Adrenal gland (tissue), 12 donors: Measurements from ENCODE around the gene ZNF277. TPM values are rescaled to one million over a fixed set of nuclear protein-coding genes. Genes with fewer than 3 reads are reported as not detected.

Experiments
- DNase-seq, 7 donors: peaks; one replicate each; pipeline ENCODE4 v3.0.0-alpha.2; 2019 to 2020
- H3K27ac ChIP-seq, 5 donors: fragments of 200-600 bp; sonication (generic) in 4 of 5; 1 replicate in 3 of 5; 2 replicates in 2 of 5; pipeline versions ENCODE4 v1.5.1 to v1.8.0; 2016 to 2020; ENCODE audit warnings: mild to moderate bottlenecking in 1 of 5
- H3K27me3 ChIP-seq: fragments of 200-600 bp; 2 replicates; pipeline ENCODE4 v1.8.0; 2021
- H3K36me3 ChIP-seq, 2 donors: fragments of 200-600 bp; replicated peaks in 1 of 2; 1 replicate in 1 of 2; 2 replicates in 1 of 2; pipeline versions ENCODE4 v1.5.1 to v1.8.0; 2018 to 2022
- H3K4me1 ChIP-seq, 2 donors: fragments of 200-600 bp; replicated peaks in 1 of 2; 1 replicate in 1 of 2; 2 replicates in 1 of 2; pipeline versions ENCODE4 v1.5.1 to v1.8.0; 2018 to 2021
- H3K4me3 ChIP-seq, 4 donors: fragments of 200-600 bp; sonication (generic) in 3 of 4; one replicate each; pipeline ENCODE4 v1.5.1; 2016 to 2018
- H3K9me3 ChIP-seq, 3 donors: fragments of 200-600 bp; sonication (generic) in 1 of 3; replicated peaks in 1 of 3; 1 replicate in 2 of 3; 2 replicates in 1 of 3; pipeline versions ENCODE4 v1.5.1 to v1.8.0; 2016 to 2021
- CTCF ChIP-seq, 6 experiments: fragments of 450-650 bp in 4 of 6; fragments of 200-600 bp in 2 of 6; sonication (generic) in 1 of 6; IDR thresholded peaks; 1 replicate in 5 of 6; 2 replicates in 1 of 6; pipeline versions ENCODE4 v1.5.1 to v1.8.0; 2016 to 2021; ENCODE audit warnings: antibody characterized with exemption in 6 of 6, mild to moderate bottlenecking in 2 of 6, moderate library complexity in 1 of 6
- POLR2A ChIP-seq, 2 donors: fragments of 450-650 bp; IDR thresholded peaks; one replicate each; pipeline ENCODE4 v1.6.1; 2017; ENCODE audit warnings: antibody characterized with exemption in 2 of 2, mild to moderate bottlenecking in 2 of 2, moderate library complexity in 1 of 2
- WGBS, 4 donors: extraction: QIAGEN DNeasy Blood & Tissue Kit in 2 of 4; methylation state at CpG; one replicate each; pipeline versions ENCODE4 v1.1.5 to v1.1.7; 2013 to 2017; 5-methylcytosine and 5-hydroxymethylcytosine counted together
- intact Hi-C, 2 donors: fragments of 100-400 bp; cut with DNase I; formaldehyde crosslinking; loops; one replicate each; pipeline versions ENCODE4 v1.14.1 to v1.15.0; 2022 to 2023
- polyA plus RNA-seq, 3 donors: library from polyadenylated mRNA; stranded (reverse); fragments of 200-250 nt in 2 of 3; fragments of 350-450 nt in 1 of 3; fragmentation: Illumina TruSeq in 1 of 3; extraction: RNeasy Lipid Tissue Mini Kit (QIAGEN cat#74804) in 1 of 3; gene quantifications; one replicate each; pipeline ENCODE4 v1.2.3, GENCODE V29; 2013 to 2014
- total RNA-seq, 9 donors: library from RNA; depleted of rRNA in 4 of 9; stranded (reverse); fragments of >200 nt in 4 of 9; fragments of 120-200 nt in 1 of 9; fragmentation: NEBNext Ultra II Directional in 1 of 9; extraction: Animal tissue kit (Norgen Biotek cat#: 25700) in 1 of 9; gene quantifications; one replicate each; pipeline versions ENCODE4 v1.1.0 to v1.2.4, GENCODE V29; 2013 to 2023
- donor health status: healthy with polysubstance abuse.
- donor health status: Bipolar disorder and iron deficiency.
- donor health status: DM: yes; HTN: yes; CAD: no.
- donor health status: DM: no; HTN: no; CAD: no.
- donor health status: DM: no; HTN: no; CAD: no.
- donor health status: DM: yes; HTN: yes; CAD: no.

ZNF277 gene
- total and polyA plus RNA-seq, 12 donors: 12.6 to 30.6 (median 19.7) TPM

GRCh38 chr7:112255388-112255720, 48.9 kb downstream of the ZNF277 start:
- no peak for TF ChIP-seq CTCF (IDR thresholded peaks at IDR 0.05)
- no peak for TF ChIP-seq POLR2A (IDR thresholded peaks at IDR 0.05)
- no peaks in the 10 kb centered on the region for H3K4me1 ChIP-seq
- no peaks in the 10 kb centered on the region for H3K9me3 ChIP-seq
- intact Hi-C loops: no loop called here
- H3K4me3 ChIP-seq: no peak overlapping the region
- H3K27me3 ChIP-seq: no peaks in the 10 kb centered on the region
- DNase-seq: no peak
- H3K36me3 ChIP-seq: no peaks in the 10 kb centered on the region
- no peak overlapping the region for H3K27ac ChIP-seq

- WGBS, 4 donors: 95 to 98% (median 96%) methylated on average over 2 of the region's 2 CpGs
- Histone ChIP-seq H3K27ac (no peak overlapping the region), H3K27me3 (no peaks in the 10 kb centered on the region), H3K4me3 (no peak overlapping the region), H3K9me3 (no peaks in the 10 kb centered on the region), H3K4me1 (no peaks in the 10 kb centered on the region), H3K36me3 (no peaks in the 10 kb centered on the region)
- intact Hi-C loops: no loop called here
- no peak for TF ChIP-seq POLR2A (IDR thresholded peaks at IDR 0.05)
- TF ChIP-seq CTCF (IDR thresholded peaks at IDR 0.05): no peak
- no peak for DNase-seq
Observed at GRCh38 chr7:112257073-112257472, 50.6 kb downstream of the ZNF277 start.

GRCh38 chr7:112260911-112261310, 54.4 kb downstream of the ZNF277 start:
- no peak for DNase-seq
- Histone ChIP-seq H3K9me3 (no peaks in the 10 kb centered on the region), H3K4me1 (peaks cover 8 to 11% of the 10 kb centered on the region in 2 donors), H3K27me3 (no peaks in the 10 kb centered on the region), H3K4me3 (no peak overlapping the region), H3K27ac (no peak overlapping the region), H3K36me3 (no peaks in the 10 kb centered on the region)
- TF ChIP-seq POLR2A (IDR thresholded peaks at IDR 0.05) (no peak), CTCF (IDR thresholded peaks at IDR 0.05) (no peak)
- 93 to 98% (median 96%) methylated on average over 2 of the region's 2 CpGs for WGBS, 4 donors
- intact Hi-C loops: no loop called here

- Histone ChIP-seq H3K27ac (no peak overlapping the region), H3K4me3 (no peak overlapping the region), H3K9me3 (no peaks in the 10 kb centered on the region), H3K27me3 (no peaks in the 10 kb centered on the region), H3K36me3 (no peaks in the 10 kb centered on the region), H3K4me1 (peaks cover 8 to 22% of the 10 kb centered on the region in 2 donors)
- TF ChIP-seq CTCF (IDR thresholded peaks at IDR 0.05): no peak
- no peak for TF ChIP-seq POLR2A (IDR thresholded peaks at IDR 0.05)
- no peak for DNase-seq
- 81 to 89% (median 86%) methylated on average over 3 of the region's 3 CpGs for WGBS, 4 donors
- intact Hi-C loops: no loop called here
Observed at GRCh38 chr7:112262036-112262435, 55.5 kb downstream of the ZNF277 start.
